VCaP (cell line): Measurements from ENCODE around the gene ATXN7L1.

ENCODE experiments used
- H3K27ac ChIP-seq: fragments of 450-650 bp; 2 replicates; pipeline ENCODE4 v1.5.1; 2017
- CTCF ChIP-seq: fragments of 450-650 bp; conservative IDR thresholded peaks from 2 replicates; pipeline ENCODE4 v1.5.1; 2017; ENCODE audit warnings: mild to moderate bottlenecking, moderate library complexity

Gene ATXN7L1

GRCh38 chr7:105688617-105689016 lies 187.8 kb downstream of the ATXN7L1 start:
- TF ChIP-seq CTCF, result no peak
- no peak overlapping the region for H3K27ac ChIP-seq

GRCh38 chr7:105685161-105685560 lies 191.2 kb downstream of the ATXN7L1 start:
- H3K27ac ChIP-seq, result no peak overlapping the region
- TF ChIP-seq CTCF, result no peak

GRCh38 chr7:105682341-105683060 lies 193.9 kb downstream of the ATXN7L1 start:
- TF ChIP-seq CTCF, result no peak
- no peak overlapping the region for H3K27ac ChIP-seq

GRCh38 chr7:105680505-105681187 lies 195.8 kb downstream of the ATXN7L1 start:
- no peak overlapping the region for H3K27ac ChIP-seq
- TF ChIP-seq CTCF, result no peak

- no peak overlapping the region for H3K27ac ChIP-seq
- no peak for TF ChIP-seq CTCF
These were observed 197.4 kb downstream of the ATXN7L1 start for GRCh38 chr7:105678811-105679495.

- H3K27ac ChIP-seq, result peak overlapping the region; percentile 39
- TF ChIP-seq CTCF, result no peak
These were observed 198.4 kb downstream of the ATXN7L1 start for GRCh38 chr7:105677817-105678573.

- H3K27ac ChIP-seq, result peak overlapping the region; percentile 39
- no peak for TF ChIP-seq CTCF
These were observed 199.0 kb downstream of the ATXN7L1 start for GRCh38 chr7:105677410-105677730.
